GM12878 (cell line): ENCODE results near the gene SLC5A8. TPM values are rescaled to one million over a fixed set of nuclear protein-coding genes. Genes with fewer than 3 reads are reported as not detected.
"Not testable (repeated sequence)": the region's sequence is repeated elsewhere in the genome, so short reads cannot be mapped to it uniquely, and the experiment has no call there.

Source experiments
- ATAC-seq: fragments of 200-7000 bp; cut with Tn5 transposase; 3 replicates; pipeline ENCODE4 v1.9.1; 2020; ENCODE audit warnings: mild to moderate bottlenecking, moderate library complexity
- BruUV-seq: library from RNA; stranded (reverse); fragments of 400-500 nt; replicated peaks from 2 replicates; lab custom pipeline; 2021; lab: Mats Ljungman, UMichigan
- CTCF ChIA-PET: fragments of 300-600 bp; sonication (Branson Sonifier 250); formaldehyde crosslinking; extraction: SDS; loops from one replicate; lab custom pipeline; 2021; ENCODE audit warnings: inconsistent platforms; lab: Yijun Ruan, JAX
- POLR2A ChIA-PET: fragments of 350-600 bp; formaldehyde crosslinking; extraction: SDS; loops from one replicate; lab custom pipeline; 2021; ENCODE audit warnings: inconsistent platforms; lab: Charles Lee
- RAD21 ChIA-PET: fragments of 300-600 bp; sonication (Branson Sonifier 250); formaldehyde crosslinking; loops from one replicate; lab custom pipeline; 2023; ENCODE audit warnings: antibody characterized with exemption; ENCODE audit not compliant: unreplicated experiment; lab: Charles Lee
- SMC1A ChIA-PET: fragments of 300-600 bp; sonication (Branson Sonifier 250); formaldehyde crosslinking; loops from one replicate; lab custom pipeline; 2023; ENCODE audit not compliant: unreplicated experiment, uncharacterized antibody; lab: Charles Lee
- DNase-seq: peaks from one replicate; pipeline ENCODE4 v3.0.0-alpha.2; 2011; ENCODE audit warnings: low read depth, low spot score
- FAIRE-seq: peaks from 3 replicates; lab custom pipeline; 2011; peaks lifted over from hg19 to GRCh38; lab: Jason Lieb, UNC
- H2AFZ ChIP-seq: 2 replicates; pipeline ENCODE4 v1.6.0; 2011; ENCODE audit warnings: low read depth, low read length, control low read depth; ENCODE audit not compliant: control insufficient read depth
- H3K27ac ChIP-seq: 2 replicates; pipeline ENCODE4 v1.5.1; 2011; ENCODE audit warnings: control low read depth; ENCODE audit not compliant: control insufficient read depth, insufficient read depth
- H3K27me3 ChIP-seq, 2 experiments: replicated peaks in 1 of 2; 2 replicates each; pipeline versions ENCODE4 v1.6.0 to v1.6.1; 2011; ENCODE audit warnings: low read length in 1 of 2; ENCODE audit not compliant: control insufficient read depth in 2 of 2, insufficient read depth in 2 of 2
- H3K36me3 ChIP-seq, 2 experiments: 2 replicates each; pipeline ENCODE4 v1.5.1; 2011; ENCODE audit warnings: low read length in 1 of 2; ENCODE audit not compliant: control insufficient read depth in 2 of 2, insufficient read depth in 2 of 2
- H3K4me1 ChIP-seq: 2 replicates; pipeline ENCODE4 v1.6.1; 2011; ENCODE audit warnings: mild to moderate bottlenecking, low read length, moderate library complexity, mixed read lengths; ENCODE audit not compliant: control insufficient read depth, insufficient read depth
- H3K4me2 ChIP-seq: 2 replicates; pipeline ENCODE4 v1.6.0; 2011; ENCODE audit warnings: control low read depth; ENCODE audit not compliant: control insufficient read depth, insufficient read depth
- H3K4me3 ChIP-seq: fragments of 200-600 bp; sonication (generic); 2 replicates; pipeline ENCODE4 v1.5.1; 2016
- H3K79me2 ChIP-seq: 2 replicates; pipeline ENCODE4 v1.6.0; 2011; ENCODE audit warnings: low read length; ENCODE audit not compliant: control insufficient read depth, insufficient read depth
- H3K9ac ChIP-seq: 2 replicates; pipeline ENCODE4 v1.8.0; 2011; ENCODE audit warnings: low read length, control low read depth, mixed read lengths; ENCODE audit not compliant: control insufficient read depth, insufficient read depth
- H3K9me3 ChIP-seq: replicated peaks from 3 replicates; pipeline ENCODE4 v1.5.1; 2011; ENCODE audit warnings: mild to moderate bottlenecking, low read length; ENCODE audit not compliant: control insufficient read depth, insufficient read depth
- H4K20me1 ChIP-seq: 2 replicates; pipeline ENCODE4 v1.6.0; 2011; ENCODE audit not compliant: control insufficient read depth, insufficient read depth
- CREB1 ChIP-seq: IDR thresholded peaks from 2 replicates; pipeline ENCODE4 v1.6.1; 2012; ENCODE audit warnings: low read depth, mild to moderate bottlenecking, inconsistent platforms
- E4F1 ChIP-seq: fragments of 450-650 bp; IDR thresholded peaks from 2 replicates; pipeline ENCODE4 v1.6.1; 2018; ENCODE audit warnings: borderline replicate concordance, mild to moderate bottlenecking; ENCODE audit not compliant: partially characterized antibody
- EZH2 ChIP-seq: IDR thresholded peaks from 2 replicates; pipeline ENCODE4 v1.6.1; 2012; ENCODE audit warnings: low read depth, mild to moderate bottlenecking, control low read depth, inconsistent platforms, low read length, borderline replicate concordance; ENCODE audit not compliant: control insufficient read depth
- MYB ChIP-seq: fragments of 150-350 bp; IDR thresholded peaks from 2 replicates; pipeline ENCODE4 v1.6.1; 2014; ENCODE audit warnings: mild to moderate bottlenecking, low read depth, low read length, borderline replicate concordance
- PAX8 ChIP-seq: fragments of 450-650 bp; IDR thresholded peaks from 2 replicates; pipeline ENCODE4 v1.6.1; 2017; ENCODE audit warnings: mild to moderate bottlenecking, moderate library complexity
- SPI1 ChIP-seq: IDR thresholded peaks from 2 replicates; pipeline ENCODE4 v1.6.1; 2011; ENCODE audit warnings: low read depth, mild to moderate bottlenecking, low read length, moderate library complexity, borderline replicate concordance; ENCODE audit not compliant: insufficient read depth
- USF2 ChIP-seq: IDR thresholded peaks from 2 replicates; pipeline ENCODE4 v1.6.1; 2011; ENCODE audit warnings: low read depth, low read length, improper control_type of control experiment, borderline replicate concordance
- ZBED1 ChIP-seq: IDR thresholded peaks from 2 replicates; pipeline ENCODE4 v1.6.1; 2016; ENCODE audit warnings: borderline replicate concordance
- ZNF592 ChIP-seq: fragments of 450-650 bp; IDR thresholded peaks from 2 replicates; pipeline ENCODE4 v1.6.1; 2017; ENCODE audit warnings: mild to moderate bottlenecking, moderate library complexity
- WGBS: methylation state at CpG from one replicate; pipeline ENCODE4 v1.1.6; 2016; ENCODE audit warnings: low lambda C conversion rate; ENCODE audit not compliant: insufficient replicate concordance, insufficient coverage; ENCODE audit errors: missing lambda C conversion rate; 5-methylcytosine and 5-hydroxymethylcytosine counted together
- in situ Hi-C: fragments of 300-500 bp; cut with MboI; formaldehyde crosslinking; loops from 9 replicates; pipeline ENCODE4 v1.14.3; 2018; ENCODE audit warnings: mixed read lengths
- intact Hi-C: fragments of 100-400 bp; cut with micrococcal nuclease; formaldehyde crosslinking; loops from one replicate; pipeline ENCODE4 v1.14.2; 2022; ENCODE audit not compliant: unreplicated experiment
- polyA plus RNA-seq, 11 experiments: library from polyadenylated mRNA; depleted of rRNA in 4 of 11; unstranded in 6 of 11; stranded (reverse) in 5 of 11; fragments of >200 nt; fragmentation: Nextera tagmentation in 4 of 11; fragmentation: Illumina TruSeq in 1 of 11; extraction: Ambion mirVana in 4 of 11; extraction: Trizol in 1 of 11; gene quantifications; 1 replicate in 1 of 11; 2 replicates in 10 of 11; pipeline versions ENCODE4 v1.2.1 to v1.2.3, GENCODE V29; 2011 to 2016; ENCODE audit warnings: inconsistent platforms in 2 of 11, missing spikeins in 2 of 11, low read depth in 1 of 11
- total RNA-seq, 4 experiments: library from RNA; depleted of rRNA in 3 of 4; stranded (reverse); fragments of >200 nt in 3 of 4; fragmentation: Illumina TruSeq in 1 of 4; extraction: Trizol in 1 of 4; gene quantifications; 2 replicates each; pipeline versions ENCODE4 v1.2.1 to v1.2.3, GENCODE V29; 2013 to 2021

Gene SLC5A8
- total and polyA plus RNA-seq, 10 of the 15 experiments (the other 5 are each of a cell fraction or from before 2014, with no cell fraction given): not detected

- no peaks in the 10 kb centered on the region for H3K4me1 ChIP-seq
- 10% methylated on average over 4 of the region's 4 CpGs for WGBS
- TF ChIP-seq PAX8 (no peak), USF2 (no peak), ZNF592 (no peak), MYB (no peak), ZBED1 (no peak), CREB1 (no peak), SPI1 (no peak), EZH2 (no peak), E4F1 (no peak)
- H3K9me3 ChIP-seq: no peaks in the 10 kb centered on the region
- no peaks in the 10 kb centered on the region for H3K79me2 ChIP-seq
- H3K4me2 ChIP-seq: no peak overlapping the region
- in situ Hi-C loops (no loop called here), intact Hi-C loops (no loop called here)
- H3K27me3 ChIP-seq: no peaks in the 10 kb centered on the region
- SMC1A ChIA-PET: interaction anchor here (1.1 kb wide), 1 partner anchor 24 kb away, joined by 3 read pairs; no protein-coding TSS in a partner anchor
- no peak overlapping the region for H3K9ac ChIP-seq
- DNase-seq (no peak), FAIRE-seq (no peak), ATAC-seq (no peak)
- POLR2A ChIA-PET: interaction anchor here (0.6 kb wide), 1 partner anchor 1742 kb away, joined by 3 read pairs; no protein-coding TSS in a partner anchor
- RAD21 ChIA-PET: no interaction called here
- CTCF ChIA-PET: no interaction called here
- H4K20me1 ChIP-seq: no peaks in the 10 kb centered on the region
- H3K27ac ChIP-seq: no peak overlapping the region
- H2AFZ ChIP-seq: no peak overlapping the region
- no peak overlapping the region for H3K4me3 ChIP-seq
- no peaks in the 10 kb centered on the region for H3K36me3 ChIP-seq
- BruUV-seq: no TSS peak
Measured at GRCh38 chr12:101165319-101165718, 44.7 kb downstream of the SLC5A8 start.

GRCh38 chr12:101145777-101146431, 64.1 kb downstream of the SLC5A8 start:
- ATAC-seq, intact Hi-C loops, CTCF ChIA-PET, H2AFZ ChIP-seq, H3K27me3 ChIP-seq, SMC1A ChIA-PET, H4K20me1 ChIP-seq, POLR2A ChIA-PET, RAD21 ChIA-PET, H3K4me2 ChIP-seq, DNase-seq, H3K4me1 ChIP-seq, in situ Hi-C loops, H3K79me2 ChIP-seq, BruUV-seq, H3K36me3 ChIP-seq, FAIRE-seq, H3K9me3 ChIP-seq, H3K27ac ChIP-seq, H3K4me3 ChIP-seq, H3K9ac ChIP-seq: not testable (repeated sequence)
- WGBS: 71% methylated on average over 28 of the region's 35 CpGs
